22Rv1 (cell line): Measurements from ENCODE around the gene FBXL15.

Experiments
- ZFX ChIP-seq: fragments of 450-650 bp; IDR thresholded peaks from 2 replicates; pipeline ENCODE4 v1.6.1; 2017; ENCODE audit warnings: antibody characterized with exemption, borderline replicate concordance
- TF ChIP-seq, protein P1 (sequence below): fragments of 450-650 bp; IDR thresholded peaks from 2 replicates; pipeline ENCODE4 v1.5.1; 2017; ENCODE audit warnings: mild to moderate bottlenecking

DNA sequence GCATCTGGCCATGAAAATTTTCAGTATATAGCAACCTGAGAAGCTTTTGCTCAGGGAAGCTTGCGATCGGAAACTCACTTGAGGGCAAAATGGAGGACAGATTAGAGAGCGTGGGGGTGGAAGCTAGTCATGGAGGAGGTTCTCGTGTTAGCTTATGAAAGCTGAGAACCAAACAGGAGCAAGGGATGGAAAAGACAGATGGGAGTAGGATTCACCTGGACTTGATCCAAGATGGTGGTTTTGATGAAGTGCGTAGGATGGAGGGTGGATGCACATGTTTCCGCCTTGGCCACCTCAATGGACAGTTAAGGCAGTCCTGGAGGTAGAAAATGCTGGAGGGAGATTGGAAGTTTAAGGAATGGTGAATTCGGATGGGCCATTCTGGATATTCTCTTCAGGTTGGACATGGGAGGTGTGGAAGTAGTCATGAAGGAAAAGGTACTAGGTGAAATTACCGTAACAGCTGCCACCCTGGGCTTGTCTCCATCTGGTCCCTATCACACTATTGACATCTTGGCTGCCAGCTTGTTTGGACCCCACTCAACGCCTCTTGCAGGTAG, 37.0 kb downstream of the FBXL15 start:
- TF ChIP-seq, protein P1, sequence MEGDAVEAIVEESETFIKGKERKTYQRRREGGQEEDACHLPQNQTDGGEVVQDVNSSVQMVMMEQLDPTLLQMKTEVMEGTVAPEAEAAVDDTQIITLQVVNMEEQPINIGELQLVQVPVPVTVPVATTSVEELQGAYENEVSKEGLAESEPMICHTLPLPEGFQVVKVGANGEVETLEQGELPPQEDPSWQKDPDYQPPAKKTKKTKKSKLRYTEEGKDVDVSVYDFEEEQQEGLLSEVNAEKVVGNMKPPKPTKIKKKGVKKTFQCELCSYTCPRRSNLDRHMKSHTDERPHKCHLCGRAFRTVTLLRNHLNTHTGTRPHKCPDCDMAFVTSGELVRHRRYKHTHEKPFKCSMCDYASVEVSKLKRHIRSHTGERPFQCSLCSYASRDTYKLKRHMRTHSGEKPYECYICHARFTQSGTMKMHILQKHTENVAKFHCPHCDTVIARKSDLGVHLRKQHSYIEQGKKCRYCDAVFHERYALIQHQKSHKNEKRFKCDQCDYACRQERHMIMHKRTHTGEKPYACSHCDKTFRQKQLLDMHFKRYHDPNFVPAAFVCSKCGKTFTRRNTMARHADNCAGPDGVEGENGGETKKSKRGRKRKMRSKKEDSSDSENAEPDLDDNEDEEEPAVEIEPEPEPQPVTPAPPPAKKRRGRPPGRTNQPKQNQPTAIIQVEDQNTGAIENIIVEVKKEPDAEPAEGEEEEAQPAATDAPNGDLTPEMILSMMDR, result no peak
- TF ChIP-seq ZFX, result no peak
